Breast epithelium (tissue), 4 donors: ENCODE measurements around the gene SCAANT1. TPM values are rescaled to one million over a fixed set of nuclear protein-coding genes. Genes with fewer than 3 reads are reported as not detected.

Source experiments
- DNase-seq, 2 donors: peaks; one replicate each; pipeline ENCODE4 v3.0.0-alpha.2; 2019; ENCODE audit warnings: low spot score in 2 of 2
- H3K27ac ChIP-seq, 2 donors: fragments of 200-600 bp; sonication (generic) in 1 of 2; one replicate each; pipeline ENCODE4 v1.5.1; 2016 to 2019; ENCODE audit warnings: mild to moderate bottlenecking in 1 of 2
- H3K27me3 ChIP-seq, 2 donors: fragments of 200-600 bp; sonication (generic) in 1 of 2; one replicate each; pipeline versions ENCODE4 v1.5.1 to v1.6.0; 2017 to 2019; ENCODE audit warnings: control low read depth in 1 of 2, mild to moderate bottlenecking in 1 of 2
- H3K36me3 ChIP-seq: fragments of 200-600 bp; one replicate; pipeline ENCODE4 v1.5.1; 2019
- H3K4me1 ChIP-seq, 2 donors: fragments of 200-600 bp; sonication (generic); one replicate each; pipeline ENCODE4 v1.5.1; 2016 to 2019; ENCODE audit warnings: control low read depth in 1 of 2
- H3K4me3 ChIP-seq, 3 donors: fragments of 200-600 bp; sonication (generic); 1 replicate in 2 of 3; 2 replicates in 1 of 3; pipeline ENCODE4 v1.5.1; 2016 to 2019; ENCODE audit warnings: mild to moderate bottlenecking in 3 of 3, moderate library complexity in 2 of 3
- H3K9me3 ChIP-seq, 2 donors: fragments of 200-600 bp; sonication (generic) in 1 of 2; one replicate each; pipeline ENCODE4 v1.5.1; 2016 to 2019; ENCODE audit warnings: control low read depth in 1 of 2
- CTCF ChIP-seq, 3 donors: fragments of 450-650 bp; IDR thresholded peaks; one replicate each; pipeline ENCODE4 v1.5.1; 2016 to 2017; ENCODE audit warnings: antibody characterized with exemption in 3 of 3, mild to moderate bottlenecking in 3 of 3, moderate library complexity in 3 of 3
- POLR2A ChIP-seq: fragments of 450-650 bp; IDR thresholded peaks from one replicate; pipeline ENCODE4 v1.6.1; 2016; ENCODE audit warnings: antibody characterized with exemption, mild to moderate bottlenecking, moderate library complexity
- POLR2AphosphoS5 ChIP-seq, 3 donors: sonication (generic); formaldehyde crosslinking; IDR thresholded peaks; one replicate each; pipeline ENCODE4 v1.6.1; 2017; ENCODE audit warnings: antibody characterized with exemption in 3 of 3
- intact Hi-C: fragments of 100-400 bp; cut with DNase I; formaldehyde crosslinking; loops from one replicate; pipeline ENCODE4 v1.15.1; 2023; ENCODE audit warnings: low total_unique reads
- total RNA-seq, 3 donors: library from RNA; depleted of rRNA; stranded (reverse); fragments of >200 nt; gene quantifications; one replicate each; pipeline ENCODE4 v1.1.0, GENCODE V29; 2016

The SCAANT1 gene
- total RNA-seq, 3 donors from 2014 or later = not detected

DNA sequence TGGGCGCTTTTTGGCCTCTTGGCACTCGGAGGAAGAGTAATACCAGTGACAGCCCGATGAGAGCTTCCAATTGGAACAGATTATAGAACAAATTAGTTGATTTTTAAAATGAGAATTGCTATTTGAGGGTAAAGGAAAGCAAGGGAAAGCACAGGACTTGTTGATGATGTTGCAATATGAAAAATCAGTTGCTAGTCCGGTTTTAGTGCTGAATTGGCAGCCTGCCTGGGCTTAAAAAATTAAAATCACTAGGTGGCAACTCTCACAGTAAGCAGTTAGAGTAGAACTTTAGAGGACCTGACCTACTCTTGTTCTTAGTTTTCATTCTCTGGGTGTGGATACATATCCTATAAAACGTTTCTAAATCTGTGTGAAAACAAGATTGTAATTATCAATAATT, 2.1 kb upstream of the SCAANT1 start:
- no peaks in the 10 kb centered on the region for H3K9me3 ChIP-seq
- no peaks in the 10 kb centered on the region for H3K36me3 ChIP-seq
- H3K4me1 ChIP-seq = peaks cover 5 to 6% of the 10 kb centered on the region in 2 donors
- DNase-seq = peak in 1 of 2 donors; percentile 79
- no peaks in the 10 kb centered on the region for H3K27me3 ChIP-seq
- intact Hi-C loops = no loop called here
- peak overlapping the region; percentile 99 for H3K27ac ChIP-seq
- TF ChIP-seq CTCF (IDR thresholded peaks at IDR 0.05) = peak in 2 of 3 donors; percentile 7 to 32
- TF ChIP-seq POLR2AphosphoS5 (IDR thresholded peaks at IDR 0.05) = peak in 2 of 3 donors; percentile 11 to 57
- TF ChIP-seq POLR2A = no peak
- H3K4me3 ChIP-seq = peak overlapping the region in 2 of 3 donors; percentile 89 to 95

- H3K27me3 ChIP-seq = no peaks in the 10 kb centered on the region
- no peaks in the 10 kb centered on the region for H3K9me3 ChIP-seq
- no peaks in the 10 kb centered on the region for H3K36me3 ChIP-seq
- H3K4me1 ChIP-seq = peaks cover 5 to 6% of the 10 kb centered on the region in 2 donors
- intact Hi-C loops = no loop called here
- peak; percentile 67 to 73 for DNase-seq
- TF ChIP-seq POLR2AphosphoS5 (IDR thresholded peaks at IDR 0.05) (peak in 2 of 3 donors; percentile 30 to 62), POLR2A (no peak)
- H3K4me3 ChIP-seq = peak overlapping the region; percentile 89 to 96 (median 95)
- peak overlapping the region; percentile 99 for H3K27ac ChIP-seq
These were observed 795 bp upstream of the SCAANT1 start for GRCh38 chr3:63912768-63913588.

- intact Hi-C loops = no loop called here
- H3K9me3 ChIP-seq = no peaks in the 10 kb centered on the region
- H3K36me3 ChIP-seq = no peaks in the 10 kb centered on the region
- peak overlapping the region; percentile 89 to 96 (median 95) for H3K4me3 ChIP-seq
- no peak for DNase-seq
- H3K27me3 ChIP-seq = no peaks in the 10 kb centered on the region
- TF ChIP-seq POLR2A (no peak), POLR2AphosphoS5 (IDR thresholded peaks at IDR 0.05) (no peak), CTCF (IDR thresholded peaks at IDR 0.05) (peak in 1 of 3 donors; percentile 6)
- peak overlapping the region; percentile 99 for H3K27ac ChIP-seq
- peaks cover 5 to 6% of the 10 kb centered on the region in 2 donors for H3K4me1 ChIP-seq
These were observed 692 bp downstream of the SCAANT1 start for GRCh38 chr3:63911509-63911872.

- DNase-seq = no peak
- Histone ChIP-seq H3K4me3 (peak overlapping the region in 2 of 3 donors; percentile 89 to 95), H3K27ac (peak overlapping the region; percentile 99), H3K36me3 (no peaks in the 10 kb centered on the region), H3K27me3 (no peaks in the 10 kb centered on the region), H3K4me1 (peaks cover 5 to 6% of the 10 kb centered on the region in 2 donors), H3K9me3 (no peaks in the 10 kb centered on the region)
- intact Hi-C loops = no loop called here
- TF ChIP-seq CTCF (IDR thresholded peaks at IDR 0.05) (no peak), POLR2A (no peak), POLR2AphosphoS5 (IDR thresholded peaks at IDR 0.05) (no peak)
These were observed 1.3 kb downstream of the SCAANT1 start for GRCh38 chr3:63910891-63911290.

DNA sequence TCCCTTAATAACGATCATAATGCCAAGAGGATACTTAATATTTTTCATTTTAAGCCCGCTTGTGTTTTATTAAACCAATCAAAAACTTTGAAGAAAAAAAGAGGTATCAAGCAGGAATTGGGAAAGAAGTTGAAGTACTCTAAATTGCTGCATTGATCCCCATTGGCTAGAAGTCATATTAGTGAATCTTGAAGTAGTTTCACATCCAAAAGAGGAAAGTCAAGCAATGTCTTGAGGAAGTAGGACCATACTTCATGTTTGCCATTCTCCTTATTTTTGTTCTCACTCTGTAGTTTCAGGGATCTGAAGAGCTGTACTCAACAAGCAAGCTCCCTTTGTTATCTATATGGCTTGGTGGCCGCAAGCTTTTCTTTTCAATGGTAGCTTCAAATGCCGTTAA, 2.2 kb downstream of the SCAANT1 start:
- no peaks in the 10 kb centered on the region for H3K36me3 ChIP-seq
- intact Hi-C loops = no loop called here

More for the DNA sequence above, 2.2 kb downstream of the SCAANT1 start:
- H3K9me3 ChIP-seq = no peaks in the 10 kb centered on the region
- no peak for TF ChIP-seq POLR2AphosphoS5 (IDR thresholded peaks at IDR 0.05)
- no peak for TF ChIP-seq CTCF (IDR thresholded peaks at IDR 0.05)
- no peak for TF ChIP-seq POLR2A
- H3K4me1 ChIP-seq = peaks cover 5 to 6% of the 10 kb centered on the region in 2 donors
- H3K27me3 ChIP-seq = no peaks in the 10 kb centered on the region
- no peak overlapping the region for H3K4me3 ChIP-seq
- no peak for DNase-seq
- no peak overlapping the region for H3K27ac ChIP-seq
